GM12801 (cell line): ENCODE data around the gene PTK6.

ENCODE experiments used
- CTCF ChIP-seq: IDR thresholded peaks from one replicate; pipeline ENCODE4 v1.5.1; 2011; ENCODE audit warnings: control low read depth; ENCODE audit not compliant: insufficient read length; ENCODE audit errors: extremely low read depth

Gene PTK6

GRCh38 chr20:63545814-63546213 is 8.6 kb upstream of the PTK6 start:
- no peak for TF ChIP-seq CTCF

DNA sequence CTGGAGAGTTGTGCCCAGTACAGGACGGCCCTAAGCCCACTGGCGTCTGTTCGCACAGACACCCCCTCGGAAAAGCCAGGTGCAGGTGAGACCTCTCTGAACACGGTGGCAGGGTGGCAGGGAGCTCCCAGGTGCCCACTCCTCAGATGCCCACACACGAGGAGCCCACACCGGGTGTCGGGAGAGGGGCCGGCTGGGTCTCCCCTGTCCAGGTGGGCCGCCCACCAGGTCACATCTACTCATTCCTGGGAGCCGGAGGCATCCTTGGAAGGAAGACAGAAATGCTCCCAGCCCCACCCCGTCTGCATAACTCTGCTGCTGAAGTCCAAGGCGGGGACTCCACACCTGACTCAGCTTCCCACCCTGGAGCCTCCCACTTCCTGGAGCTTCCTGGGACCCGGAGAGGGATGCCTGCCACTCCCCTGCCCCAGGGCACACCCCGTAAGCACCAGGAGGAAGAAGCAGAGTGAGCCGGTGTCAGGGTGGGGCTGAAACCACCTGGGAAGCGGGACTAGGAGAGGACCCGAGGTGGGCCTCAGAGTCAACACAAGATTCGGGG is 7.9 kb upstream of the PTK6 start:
- no peak for TF ChIP-seq CTCF

DNA sequence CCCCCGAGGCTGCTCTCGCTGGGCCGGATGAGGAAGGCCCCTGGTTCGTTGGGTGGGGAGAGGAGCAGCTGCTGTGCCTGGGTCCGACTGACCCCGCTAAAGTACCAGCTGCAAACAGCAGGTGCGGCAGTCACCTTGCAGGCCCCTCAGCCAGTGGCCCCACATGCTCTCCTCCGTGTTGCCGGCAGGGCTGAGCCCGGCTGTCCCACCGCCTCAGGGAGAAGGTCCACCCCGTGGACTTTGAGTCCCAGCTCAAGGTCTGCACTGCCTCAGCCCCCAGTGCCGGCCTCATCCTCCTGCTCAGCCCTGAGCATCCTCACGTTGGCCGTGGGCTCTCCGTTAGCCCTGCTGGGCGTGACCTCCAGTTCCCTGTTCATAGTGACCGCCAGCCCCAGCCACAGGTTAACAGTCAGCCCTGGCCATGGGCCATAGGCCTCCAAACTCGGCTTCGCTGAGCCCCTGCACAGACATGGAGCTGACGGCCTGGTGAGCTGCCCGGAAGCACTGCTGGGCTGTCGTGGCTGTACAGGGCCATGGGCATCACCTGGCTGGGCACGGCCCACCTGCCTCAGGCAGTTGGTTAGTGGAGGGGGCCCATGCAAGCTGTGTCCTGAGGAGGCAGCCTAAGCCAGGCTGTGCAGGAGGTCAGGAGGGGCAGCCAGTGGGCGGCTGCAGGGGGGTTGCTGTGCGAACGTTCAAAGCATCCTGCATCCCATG is 7.2 kb upstream of the PTK6 start:
- TF ChIP-seq CTCF: no peak

DNA sequence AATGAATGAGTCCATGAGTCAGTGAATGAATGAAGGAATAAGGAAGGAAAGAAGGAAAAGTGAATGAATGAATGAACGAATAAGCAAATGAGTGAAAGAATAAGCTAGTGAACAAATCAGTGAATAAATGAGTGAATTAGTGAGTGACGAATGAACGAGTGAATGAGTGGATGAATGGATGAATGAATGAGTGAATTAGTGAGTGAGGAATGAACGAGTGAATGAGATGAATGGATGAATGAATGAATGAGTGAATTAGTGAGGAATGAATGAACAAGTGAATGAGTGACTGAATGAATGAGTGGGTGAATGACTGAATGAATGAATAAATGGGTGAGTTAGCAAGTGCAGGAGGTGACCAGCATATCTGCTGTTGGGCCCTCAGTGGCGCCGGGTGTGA is 6.6 kb upstream of the PTK6 start:
- no peak for TF ChIP-seq CTCF

- TF ChIP-seq CTCF: no peak
These were observed 6.0 kb upstream of the PTK6 start for GRCh38 chr20:63543131-63543530.

- no peak for TF ChIP-seq CTCF
These were observed 5.5 kb upstream of the PTK6 start for GRCh38 chr20:63542696-63543095.

DNA sequence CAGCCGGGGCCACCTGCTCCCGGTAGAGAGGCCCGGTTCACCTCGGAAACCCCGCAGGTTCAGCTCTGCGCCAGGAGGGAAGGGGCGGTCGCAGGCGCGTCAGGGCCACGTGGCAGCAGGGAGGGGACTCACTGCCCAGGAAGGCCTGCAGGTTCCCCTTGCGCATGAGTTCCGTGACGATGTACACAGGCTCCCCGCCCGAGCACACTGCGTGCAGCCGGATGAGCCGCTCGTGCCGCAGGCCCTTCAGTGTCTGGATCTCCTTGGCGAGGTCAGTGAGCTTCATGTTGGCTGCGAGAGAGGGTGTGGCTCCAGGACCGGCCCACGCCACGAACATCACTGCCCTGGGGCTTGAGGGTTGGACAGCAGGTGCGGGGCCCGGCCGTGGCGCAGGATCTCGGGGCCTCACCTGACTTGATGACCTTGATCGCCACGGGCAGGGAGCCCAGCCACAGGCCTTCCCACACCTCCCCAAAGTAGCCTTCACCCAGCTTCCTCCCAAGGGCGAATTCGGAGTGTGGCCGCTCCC is 4.9 kb upstream of the PTK6 start:
- no peak for TF ChIP-seq CTCF
